ENCODE measurements around the gene CLCC1.
"Not testable (repeated sequence)": the region's sequence is repeated elsewhere in the genome, so short reads cannot be mapped to it uniquely, and the experiment has no call there.

The CLCC1 gene, protein sequence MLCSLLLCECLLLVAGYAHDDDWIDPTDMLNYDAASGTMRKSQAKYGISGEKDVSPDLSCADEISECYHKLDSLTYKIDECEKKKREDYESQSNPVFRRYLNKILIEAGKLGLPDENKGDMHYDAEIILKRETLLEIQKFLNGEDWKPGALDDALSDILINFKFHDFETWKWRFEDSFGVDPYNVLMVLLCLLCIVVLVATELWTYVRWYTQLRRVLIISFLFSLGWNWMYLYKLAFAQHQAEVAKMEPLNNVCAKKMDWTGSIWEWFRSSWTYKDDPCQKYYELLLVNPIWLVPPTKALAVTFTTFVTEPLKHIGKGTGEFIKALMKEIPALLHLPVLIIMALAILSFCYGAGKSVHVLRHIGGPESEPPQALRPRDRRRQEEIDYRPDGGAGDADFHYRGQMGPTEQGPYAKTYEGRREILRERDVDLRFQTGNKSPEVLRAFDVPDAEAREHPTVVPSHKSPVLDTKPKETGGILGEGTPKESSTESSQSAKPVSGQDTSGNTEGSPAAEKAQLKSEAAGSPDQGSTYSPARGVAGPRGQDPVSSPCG

GRCh38 chr1:108963052-108963686 lies at the start of gene CLCC1:
TSS of gene CLCC1 (minus strand) at chr1:108963484. CDS start at chr1:108950437, 13,047 bp downstream.
- DNase-seq, result peak; percentile 91

DNA sequence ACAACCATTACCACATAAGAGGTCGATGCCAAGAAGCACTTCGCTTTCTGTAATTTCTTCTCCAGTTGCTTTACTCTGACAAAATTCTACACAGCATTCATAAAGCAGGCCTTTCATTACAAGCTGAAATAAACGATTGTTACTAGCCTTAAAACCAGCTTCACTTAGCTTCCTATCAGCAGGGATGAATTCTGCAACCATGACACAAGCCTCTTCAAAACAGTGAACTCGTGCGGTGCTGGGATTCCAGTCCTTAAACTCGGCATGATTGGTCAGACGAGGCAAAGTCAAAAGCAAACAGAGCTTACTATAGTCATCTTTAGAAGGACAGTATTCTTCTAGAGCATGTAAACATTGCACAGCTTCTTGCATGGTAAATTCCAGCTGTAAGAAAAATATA lies 48.1 kb upstream of the CLCC1 start:
- DNase-seq, result no peak

DNA sequence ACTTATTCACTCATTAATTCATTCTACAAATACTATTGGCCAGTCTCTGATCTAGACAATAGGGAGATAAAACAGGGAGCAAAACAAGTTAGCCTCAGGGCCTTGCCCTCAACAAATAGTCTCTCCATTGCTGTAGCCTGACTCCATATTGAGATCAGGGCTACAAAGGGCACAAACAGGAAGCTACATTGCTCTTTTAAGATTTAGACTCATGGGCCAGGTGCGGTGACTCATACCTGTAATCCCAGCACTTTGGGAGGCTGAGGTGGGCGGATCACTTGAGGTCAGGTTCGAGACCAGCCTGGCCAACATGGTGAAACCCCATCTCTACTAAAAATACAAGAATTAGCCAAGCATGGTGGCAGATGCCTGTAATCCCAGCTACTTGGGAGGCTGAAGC lies 33.3 kb upstream of the CLCC1 start:
- DNase-seq, result not testable (repeated sequence)

- DNase-seq, result no peak
These were observed 19.8 kb upstream of the CLCC1 start for GRCh38 chr1:108983114-108983513.

GRCh38 chr1:108976658-108977057 lies 13.4 kb upstream of the CLCC1 start:
- DNase-seq, result no peak

- DNase-seq, result no peak
These were observed 9.7 kb upstream of the CLCC1 start for GRCh38 chr1:108972951-108973350.

DNA sequence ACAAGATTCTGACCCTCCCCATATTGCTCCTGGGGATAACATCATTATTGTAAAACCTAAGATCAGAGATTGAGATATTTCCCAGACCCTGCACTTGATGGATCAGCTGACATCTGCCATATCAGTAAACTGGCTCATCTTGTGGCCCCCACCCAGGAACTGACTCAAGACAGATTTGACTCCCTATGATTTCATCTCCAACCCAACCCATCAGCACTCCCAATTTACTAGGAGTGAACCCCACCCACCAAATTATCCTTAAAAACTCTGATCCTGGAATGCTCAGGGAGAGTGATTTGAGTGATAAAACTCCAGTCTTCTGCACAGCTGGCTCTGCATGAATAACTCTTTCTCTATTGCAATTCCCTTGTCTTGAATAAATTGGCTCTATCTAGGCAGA lies 6.1 kb upstream of the CLCC1 start:
- no peak for DNase-seq

DNA sequence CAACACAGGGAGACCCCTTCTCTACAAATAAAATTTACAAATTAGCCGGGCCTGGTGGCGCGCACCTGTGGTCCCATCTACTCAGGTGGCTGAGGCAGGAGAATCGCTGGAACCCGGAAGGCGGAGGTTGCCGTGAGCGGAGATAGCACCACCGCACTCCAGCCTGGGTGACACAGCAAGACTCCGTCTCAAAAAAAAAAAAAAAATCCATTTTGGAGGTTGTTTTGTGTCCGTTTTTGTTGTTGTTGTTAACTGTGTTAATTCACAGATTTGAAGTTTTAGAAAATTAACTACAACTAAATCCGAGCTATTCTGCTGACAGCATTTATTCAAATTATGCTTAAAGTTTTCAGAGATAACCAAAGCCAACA lies 618 bp downstream of the CLCC1 start:
- peak; percentile 49 for DNase-seq

GRCh38 chr1:108961752-108962486 lies 1.4 kb downstream of the CLCC1 start:
- DNase-seq, result no peak

DNA sequence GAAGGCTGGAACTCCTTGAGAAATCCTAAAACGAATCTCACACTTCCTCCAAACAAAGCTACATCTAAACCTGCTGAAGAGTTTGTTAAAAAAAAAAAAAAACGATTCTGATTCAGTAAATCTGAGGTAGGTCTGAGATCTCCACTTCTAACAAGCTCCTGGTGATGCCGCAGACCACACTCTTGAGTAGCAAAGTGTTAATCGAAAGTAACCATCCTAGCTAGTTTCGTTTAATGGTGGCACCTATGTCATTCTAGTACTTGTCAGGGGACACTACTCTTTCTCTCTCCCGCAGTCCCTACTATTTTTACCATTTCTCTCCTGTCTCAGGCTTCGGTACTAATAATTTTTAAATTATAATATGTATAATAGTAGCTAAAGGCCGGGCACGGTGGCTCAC lies 2.1 kb downstream of the CLCC1 start:
- DNase-seq, result no peak

DNA sequence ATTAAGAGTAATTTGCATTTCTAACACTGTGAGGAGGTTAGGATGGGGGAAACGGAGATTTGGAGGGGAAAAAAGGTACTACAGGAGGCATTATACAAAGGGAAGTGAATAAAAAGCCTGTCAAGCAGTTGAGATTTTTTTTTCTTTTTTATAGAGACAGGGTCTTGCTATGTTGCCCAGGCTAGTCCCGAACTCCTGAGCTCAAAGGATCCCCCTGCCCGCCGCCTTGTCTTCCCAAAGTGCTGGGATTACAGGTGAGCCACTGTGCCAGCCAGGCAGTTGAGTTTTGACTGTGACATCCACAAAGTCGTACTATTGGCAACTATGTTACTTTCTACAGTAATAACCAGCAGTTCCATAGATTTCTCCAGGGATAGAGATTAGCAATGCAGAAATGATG lies 2.6 kb downstream of the CLCC1 start:
- DNase-seq, result no peak

GRCh38 chr1:108957888-108958287 lies 5.4 kb downstream of the CLCC1 start:
- no peak for DNase-seq

DNA sequence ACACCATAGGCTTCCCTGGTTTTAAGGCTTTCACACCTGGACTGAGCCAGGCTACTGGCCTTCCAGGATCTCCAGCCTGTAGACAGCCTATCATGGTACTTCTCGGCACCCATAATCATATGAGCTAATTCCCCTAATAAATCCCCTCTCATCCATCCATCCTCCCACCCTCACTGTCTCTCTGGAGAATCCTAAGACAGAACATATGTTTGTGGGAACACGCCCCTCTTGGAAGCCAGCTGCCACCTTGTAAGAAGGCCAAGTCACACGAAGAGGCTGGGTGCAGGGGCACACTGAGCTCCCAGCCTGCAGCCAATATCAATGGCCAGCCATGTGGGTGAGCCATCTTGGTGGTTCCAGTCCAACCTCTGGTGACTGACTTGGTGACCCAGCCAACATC lies 7.4 kb downstream of the CLCC1 start:
- no peak for DNase-seq

DNA sequence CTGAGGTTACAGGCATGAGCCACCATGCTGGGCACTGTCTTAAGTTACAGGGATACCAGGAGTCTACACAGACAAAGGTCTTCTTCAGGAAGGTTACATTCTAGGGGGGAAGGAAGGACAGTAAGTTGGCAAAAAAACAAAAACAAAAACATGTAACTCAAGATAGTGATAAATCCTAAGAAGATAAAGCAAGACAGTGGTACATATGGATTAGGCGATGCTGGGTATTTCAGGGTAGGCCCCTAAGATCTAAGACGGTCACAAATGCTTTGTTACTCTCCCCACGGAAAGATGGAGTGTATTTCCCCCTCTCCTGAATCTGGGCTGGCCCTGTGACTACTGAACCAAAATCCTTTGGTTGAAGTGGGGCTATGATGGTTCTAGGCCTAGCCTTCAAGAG lies 8.2 kb downstream of the CLCC1 start:
- no peak for DNase-seq

GRCh38 chr1:108953452-108953851 lies 9.8 kb downstream of the CLCC1 start:
- no peak for DNase-seq

DNA sequence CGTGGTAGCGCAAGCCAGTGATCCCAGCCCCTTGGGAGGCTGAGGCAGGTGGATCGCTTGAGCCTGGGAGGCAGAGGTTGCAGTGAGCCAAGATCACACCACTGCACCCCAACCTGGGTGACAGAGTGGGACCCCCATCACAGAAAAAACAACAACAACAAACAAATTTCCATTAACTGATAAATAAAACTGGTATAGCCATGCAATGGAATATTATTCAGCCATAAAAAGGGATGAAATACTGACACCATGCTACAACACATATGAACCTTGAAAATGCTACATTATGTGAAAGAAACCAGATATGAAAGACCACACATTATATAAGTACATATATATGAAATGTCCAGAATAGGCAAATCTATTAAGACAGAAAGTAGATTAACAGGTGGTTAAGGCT lies 12.0 kb downstream of the CLCC1 start:
- no peak for DNase-seq

DNA sequence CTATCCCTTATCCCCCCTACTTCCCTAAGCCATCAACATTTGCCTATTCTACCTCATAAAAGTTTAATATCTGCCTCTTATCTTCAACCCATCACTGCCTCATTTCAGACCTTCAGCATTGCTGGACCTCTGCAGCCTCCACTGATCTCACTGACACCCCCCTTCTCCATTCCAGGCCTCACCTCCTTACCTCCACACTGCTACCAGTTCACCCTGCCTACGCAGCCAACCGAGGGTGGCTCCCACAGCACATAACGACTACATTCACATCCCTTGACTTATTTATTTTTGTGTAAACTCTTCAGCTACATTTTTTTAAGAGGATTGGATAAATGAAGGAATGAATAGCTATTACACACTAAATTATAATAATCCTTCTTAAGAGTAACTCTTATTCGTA lies 14.2 kb downstream of the CLCC1 start:
- DNase-seq, result no peak

DNA sequence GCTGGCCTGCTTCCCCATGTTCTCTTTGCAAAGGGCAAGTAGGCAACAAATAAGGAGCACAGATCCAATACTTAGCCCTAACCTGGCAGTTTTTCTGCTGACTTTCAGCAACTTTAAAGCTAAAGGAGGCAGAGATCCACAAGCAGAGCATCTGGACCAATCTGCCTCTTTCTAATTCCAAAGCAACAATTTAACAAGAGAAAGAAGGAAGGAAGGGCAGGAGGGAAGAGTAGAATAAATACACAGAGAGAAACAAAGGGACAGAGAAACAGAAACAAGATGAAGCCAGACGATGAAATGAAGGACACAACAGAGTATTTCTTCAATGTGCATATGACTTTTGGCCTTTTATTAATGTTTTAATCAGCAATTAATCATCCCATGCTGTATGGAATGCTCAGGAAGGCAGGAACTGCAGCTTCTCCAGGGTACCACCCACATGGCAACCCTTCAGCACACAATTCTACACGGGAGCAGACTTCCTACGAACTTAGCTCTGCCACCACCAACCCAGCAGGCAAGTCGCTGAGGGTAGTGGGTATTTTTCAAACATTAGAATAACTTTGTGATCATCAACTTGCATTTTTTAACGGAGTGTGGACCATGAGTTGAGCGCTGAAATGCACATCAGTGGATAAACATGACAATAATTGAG lies 15.3 kb downstream of the CLCC1 start:
- DNase-seq, result no peak

DNA sequence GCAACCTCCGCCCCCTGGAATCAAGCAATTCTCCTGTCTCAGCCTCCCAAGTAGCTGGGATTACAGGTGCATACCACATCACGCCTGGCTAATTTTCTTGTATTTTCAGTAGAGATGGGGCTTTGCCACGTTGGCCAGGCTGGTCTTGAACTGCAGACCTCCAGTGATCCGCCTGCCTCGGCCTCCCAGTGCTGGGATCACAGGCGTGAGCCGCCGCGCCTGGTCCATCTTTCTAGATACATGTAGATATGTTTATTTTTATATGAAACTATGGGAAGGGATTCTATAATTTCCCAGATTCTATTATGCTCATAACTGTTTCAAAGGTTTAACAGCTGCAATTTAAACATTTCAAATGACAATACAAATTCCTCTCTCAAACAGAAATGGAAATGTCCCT lies 27.1 kb downstream of the CLCC1 start:
- no peak for DNase-seq

DNA sequence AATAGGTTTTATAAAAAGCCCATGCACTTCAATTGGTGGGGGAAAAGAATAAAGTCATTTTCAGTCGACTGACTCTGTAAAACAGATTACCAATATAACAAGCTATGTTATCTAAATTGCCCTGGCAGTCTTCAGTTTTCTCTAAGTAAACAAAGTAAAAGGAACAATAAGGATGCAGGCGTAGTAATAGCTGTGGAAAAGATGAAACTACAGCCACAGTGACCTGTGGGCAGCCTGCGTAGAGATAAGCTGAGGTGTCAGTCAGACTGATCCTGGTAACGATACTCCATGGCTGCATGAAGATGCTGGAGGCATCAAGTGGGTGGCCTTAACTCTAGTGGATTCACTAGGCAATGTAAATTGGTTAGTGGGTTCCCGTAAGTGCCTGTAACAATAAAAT lies 29.3 kb downstream of the CLCC1 start:
- DNase-seq, result no peak

GRCh38 chr1:108927565-108927964 lies 35.7 kb downstream of the CLCC1 start:
- DNase-seq, result not testable (repeated sequence)

GRCh38 chr1:108925920-108926319 lies 37.4 kb downstream of the CLCC1 start:
- DNase-seq, result no peak

- no peak for DNase-seq
These were observed 46.5 kb downstream of the CLCC1 start for GRCh38 chr1:108916788-108917187.
